NCI-H2227 (cell line): ENCODE measurements around the gene FANCE.

Experiments
- DNase-seq: peaks from one replicate; lab custom pipeline; 2025; ENCODE audit not compliant: unreplicated experiment; lab: John Stamatoyannopoulos, UW

FANCE gene

GRCh38 chr6:35468181-35468979 is 16.2 kb downstream of the FANCE start, which contains the start of gene RPL10A:
Gene RPL10A, plus strand, starts transcription at chr6:35468401. Its CDS starts 34 bp downstream, at chr6:35468435.
- peak; percentile 99 for DNase-seq

GRCh38 chr6:35468980-35469750 is 17.0 kb downstream of the FANCE start:
- peak; percentile 68 for DNase-seq

- DNase-seq: no peak
Measured at GRCh38 chr6:35469751-35470662, 17.9 kb downstream of the FANCE start.

DNA sequence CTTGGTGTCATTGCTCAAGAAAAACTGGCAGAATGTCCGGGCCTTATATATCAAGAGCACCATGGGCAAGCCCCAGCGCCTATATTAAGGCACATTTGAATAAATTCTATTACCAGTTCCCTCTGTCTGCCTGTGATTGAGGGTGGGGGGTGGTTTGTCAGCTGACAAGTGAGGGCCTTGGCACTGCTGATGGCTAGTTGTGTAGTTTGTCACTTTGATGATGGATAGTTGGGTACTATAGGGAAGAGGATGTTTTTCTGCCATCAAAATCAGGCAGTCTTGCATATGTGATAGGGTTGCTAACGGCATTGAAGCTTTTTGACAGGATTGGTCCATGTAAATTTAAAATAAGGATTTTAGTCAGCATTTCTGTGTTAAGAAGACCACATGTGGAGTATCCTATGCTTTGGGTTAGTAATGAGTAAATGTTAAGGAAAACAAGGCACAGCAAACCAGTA is 18.6 kb downstream of the FANCE start:
- DNase-seq: no peak

- no peak for DNase-seq
Measured at GRCh38 chr6:35471836-35472345, 19.8 kb downstream of the FANCE start.

DNA sequence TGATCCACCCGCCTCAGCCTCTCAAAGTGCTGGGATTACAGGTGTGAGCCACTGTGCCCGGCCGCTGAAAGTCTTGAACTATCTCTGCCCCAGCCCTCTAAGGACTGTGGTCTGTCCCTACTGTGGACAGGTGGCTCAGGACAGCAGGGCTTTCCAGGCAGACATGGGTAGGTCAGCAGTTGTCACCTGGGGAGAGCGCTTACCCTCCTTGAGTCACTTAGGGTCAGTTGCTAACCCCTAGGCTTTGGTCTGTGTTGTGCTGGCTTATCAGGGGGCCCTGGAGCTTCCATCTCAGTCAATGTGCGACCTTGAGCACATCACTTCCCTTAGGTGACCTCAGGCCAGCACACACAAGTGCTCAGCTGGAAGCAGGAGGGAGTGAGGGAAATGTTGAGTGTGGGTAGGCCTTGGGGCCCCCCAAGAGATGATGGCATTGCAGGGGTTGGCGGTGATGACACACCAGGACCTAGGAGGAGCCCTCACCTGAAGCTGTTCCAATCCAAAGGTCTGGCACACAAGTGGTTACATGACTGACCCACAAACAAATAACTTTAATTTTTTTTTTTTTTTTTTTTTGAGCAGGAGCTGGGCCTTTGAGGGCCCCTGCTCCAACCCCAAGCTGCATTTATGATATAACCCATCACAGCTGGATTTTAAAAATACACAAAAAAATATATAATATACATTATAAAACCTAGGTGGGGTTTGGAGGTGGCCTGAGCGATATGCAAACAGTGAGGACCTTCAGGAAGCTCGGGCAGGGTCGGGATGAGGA is 21.1 kb downstream of the FANCE start:
- DNase-seq: no peak

DNA sequence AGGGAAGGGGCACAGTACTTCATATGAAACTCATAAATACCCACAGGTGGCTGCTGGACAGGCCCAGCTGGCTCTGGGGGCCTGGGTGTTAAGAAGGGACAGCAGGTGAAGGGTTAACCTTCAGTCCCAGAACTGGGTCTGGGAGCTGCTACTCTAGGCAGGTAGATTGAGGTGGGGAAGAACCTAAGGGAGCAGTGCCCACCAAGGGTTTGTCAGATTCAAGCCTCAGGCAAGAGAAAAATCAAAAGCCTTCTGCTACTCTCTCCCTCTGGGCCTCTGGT is 21.7 kb downstream of the FANCE start:
- DNase-seq: no peak

DNA sequence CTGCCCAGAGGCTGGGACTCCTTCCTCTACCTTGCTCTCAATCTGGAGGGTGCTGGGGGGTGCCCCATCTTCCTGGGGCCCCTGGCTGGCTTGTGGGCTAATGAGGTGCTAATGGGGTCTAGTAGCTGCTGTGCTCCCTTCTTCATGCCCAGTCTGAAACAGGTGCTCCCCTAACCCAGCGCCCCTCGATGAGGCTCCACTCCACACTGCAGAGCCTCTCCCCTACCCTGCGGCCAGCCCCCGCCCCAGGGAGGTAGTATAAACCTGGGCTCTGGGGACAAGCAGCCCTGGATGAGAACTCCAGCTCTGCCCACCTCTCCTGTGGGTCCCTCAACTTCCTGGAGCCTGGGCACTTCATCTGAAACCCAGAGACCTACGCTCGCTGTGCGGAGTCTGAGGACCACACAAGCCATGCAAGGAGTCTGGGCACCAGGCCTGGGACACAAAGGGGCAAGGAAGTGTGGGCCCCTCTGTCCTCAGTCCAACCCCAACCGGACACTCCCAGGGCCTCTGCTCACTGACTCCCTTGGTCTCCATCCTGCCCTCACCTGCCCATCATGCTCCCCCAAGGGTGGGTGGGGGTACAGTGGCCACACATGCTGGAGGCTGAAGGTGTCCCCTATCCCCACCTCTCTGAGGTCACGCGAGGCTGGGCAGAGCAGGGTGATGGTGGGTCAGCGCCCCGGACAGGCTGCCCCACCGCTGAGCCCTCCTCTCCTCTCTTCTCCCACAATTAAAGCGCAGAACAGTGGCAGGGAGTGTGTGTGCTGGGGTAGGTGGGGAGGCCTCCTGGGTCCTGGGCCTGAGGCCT is 22.2 kb downstream of the FANCE start:
- no peak for DNase-seq

DNA sequence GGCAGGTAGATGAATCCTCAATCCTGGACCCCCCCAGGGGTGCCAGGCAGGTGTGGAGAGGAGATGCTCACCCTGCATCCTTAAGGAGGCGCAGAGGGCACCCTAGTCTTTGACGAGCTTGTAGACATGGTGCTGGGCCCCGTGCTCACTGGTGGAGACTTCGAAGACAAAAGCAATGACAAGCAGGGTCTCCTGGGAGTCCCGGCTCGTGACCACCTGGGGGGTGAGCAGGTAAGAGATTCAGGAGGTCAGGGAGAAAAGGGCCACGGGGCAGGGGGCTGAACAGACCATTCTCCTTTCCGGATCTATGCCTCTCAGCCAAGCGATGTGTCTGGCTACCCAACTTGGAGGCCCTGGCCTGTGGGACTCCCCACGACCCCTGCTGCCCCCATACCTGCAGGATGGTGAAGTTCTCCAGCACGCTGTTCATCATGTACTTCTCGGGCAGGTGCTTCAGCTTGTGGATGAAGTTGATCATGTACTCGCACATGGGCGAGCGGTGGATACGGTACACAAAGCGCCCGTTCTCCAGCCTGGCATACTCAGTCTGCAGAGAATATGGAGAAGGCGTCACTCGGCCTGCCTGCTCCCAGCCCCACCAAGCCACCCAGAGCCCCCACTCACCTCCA is 22.9 kb downstream of the FANCE start:
- no peak for DNase-seq

- DNase-seq: no peak
Measured at GRCh38 chr6:35475573-35475972, 23.4 kb downstream of the FANCE start.

GRCh38 chr6:35476004-35476403 is 23.9 kb downstream of the FANCE start:
- DNase-seq: no peak

- DNase-seq: no peak
Measured at GRCh38 chr6:35477028-35477427, 24.9 kb downstream of the FANCE start.

GRCh38 chr6:35477551-35478179 is 25.5 kb downstream of the FANCE start:
- DNase-seq: no peak

DNA sequence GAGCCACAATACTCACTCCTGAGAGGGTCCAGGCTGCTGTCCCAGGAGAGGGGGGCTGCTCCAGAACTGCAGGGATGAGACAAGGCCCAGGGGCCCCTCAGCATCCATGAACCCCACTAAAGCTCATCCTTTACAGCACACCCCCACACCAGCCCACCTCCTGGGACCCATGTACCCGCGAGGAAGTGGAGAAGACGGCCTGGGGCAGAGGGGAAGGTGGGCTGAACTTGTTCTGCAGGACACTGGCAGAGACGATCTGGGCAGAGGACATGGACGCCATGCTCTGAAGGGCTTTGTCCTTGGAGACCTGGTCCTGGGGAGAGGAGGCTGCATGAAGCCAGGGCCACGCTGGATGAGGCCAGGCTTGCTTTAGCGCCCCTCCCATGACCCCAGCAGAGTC is 26.1 kb downstream of the FANCE start:
- DNase-seq: no peak

DNA sequence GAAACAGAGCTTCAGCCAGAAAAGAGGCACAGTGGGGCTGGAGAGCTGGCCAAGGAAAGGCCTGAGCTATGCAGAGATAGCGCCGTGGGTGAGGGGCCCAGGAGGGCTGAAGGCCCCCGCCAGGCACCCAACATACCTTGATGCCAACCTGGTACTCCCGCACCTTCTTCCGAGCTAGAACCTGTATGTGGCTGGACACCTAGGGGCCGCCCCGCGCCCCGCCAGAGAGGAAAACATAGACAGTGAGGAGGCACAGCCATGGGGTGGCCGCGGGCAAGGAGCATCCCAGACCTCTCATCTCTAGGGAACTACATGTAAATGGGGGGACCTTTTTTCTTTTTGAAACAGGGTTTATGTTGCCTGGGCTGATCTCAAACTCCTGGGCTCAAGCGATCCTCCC is 28.0 kb downstream of the FANCE start:
- no peak for DNase-seq

DNA sequence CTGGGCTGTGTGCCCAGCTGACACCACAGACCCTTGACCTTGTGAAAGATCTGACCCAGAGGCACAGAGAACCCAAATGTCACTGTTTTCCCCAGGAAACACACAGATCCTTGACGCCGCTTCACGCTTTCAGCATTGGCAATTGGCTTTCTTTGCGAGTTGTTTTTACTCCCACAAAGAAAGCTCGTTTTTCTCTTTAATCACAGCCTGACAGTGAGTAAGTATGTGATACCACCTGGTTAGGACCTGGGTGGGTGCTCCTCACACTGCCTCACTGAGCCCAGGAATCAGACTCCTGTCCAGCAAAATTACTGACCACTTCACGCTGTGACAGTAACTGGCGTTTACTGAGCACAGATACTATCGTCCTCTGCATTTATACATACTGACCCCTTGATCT is 29.1 kb downstream of the FANCE start:
- no peak for DNase-seq

DNA sequence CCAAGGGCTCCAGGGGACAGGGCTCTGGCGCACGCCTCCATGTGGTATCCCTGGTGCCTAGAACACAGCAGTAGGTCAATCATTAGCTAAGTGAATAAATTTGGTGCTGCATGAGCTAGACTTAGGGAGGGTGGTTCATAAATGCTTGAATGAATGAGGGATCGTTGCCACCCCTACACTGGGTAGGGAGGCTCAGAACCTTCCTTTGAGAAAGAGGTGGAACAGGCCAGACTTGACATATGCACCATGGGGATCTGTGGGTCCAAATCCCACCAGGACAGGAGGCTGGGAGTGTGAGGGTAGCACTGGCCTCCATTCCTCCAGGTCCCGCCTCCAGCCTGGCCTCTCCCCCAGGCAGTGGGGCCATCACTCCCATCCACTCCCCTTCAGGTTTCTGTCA is 30.9 kb downstream of the FANCE start:
- DNase-seq: no peak

GRCh38 chr6:35483490-35483889 is 31.4 kb downstream of the FANCE start:
- no peak for DNase-seq
